ENCODE measurements around the gene PDE7B. TPM values are rescaled to one million over a fixed set of nuclear protein-coding genes. Genes with fewer than 3 reads are reported as not detected.

The PDE7B gene
- total RNA-seq, 1 donor from 2014 or later: 13.6 TPM

GRCh38 chr6:135919026-135919425 lies 67.5 kb downstream of the PDE7B start:
- H3K36me3 ChIP-seq (ENCODE audit: control insufficient read depth in 3 of 3, insufficient read depth in 3 of 3, low read length in 3 of 3): no peaks in the 10 kb centered on the region
- no peak overlapping the region for H3K27ac ChIP-seq (ENCODE audit: low read depth, low read length)

GRCh38 chr6:135920689-135921088 lies 69.2 kb downstream of the PDE7B start:
- Histone ChIP-seq H3K27me3 (ENCODE audit: control insufficient read depth in 3 of 3, insufficient read depth in 3 of 3, low read length in 3 of 3) (no peaks in the 10 kb centered on the region), H3K27ac (ENCODE audit: low read depth, low read length) (peak overlapping the region; percentile 19), H3K9me3 (ENCODE audit: control insufficient read depth in 3 of 3, low read length in 3 of 3) (no peaks in the 10 kb centered on the region), H3K9ac (ENCODE audit: low read depth in 1 of 3, low read length in 3 of 3) (no peak overlapping the region), H3K36me3 (ENCODE audit: control insufficient read depth in 3 of 3, insufficient read depth in 3 of 3, low read length in 3 of 3) (no peaks in the 10 kb centered on the region), H3K4me3 (ENCODE audit: low read length in 3 of 3) (no peak overlapping the region), H3K4me1 (ENCODE audit: control insufficient read depth in 3 of 3, insufficient read depth in 3 of 3, low read length in 3 of 3) (peaks cover 12 to 23% (median 18%) of the 10 kb centered on the region in 3 donors)

More at GRCh38 chr6:135919026-135919425, 67.5 kb downstream of the PDE7B start:
- no peak overlapping the region for H3K4me3 ChIP-seq (ENCODE audit: low read length in 3 of 3)
- H3K9me3 ChIP-seq (ENCODE audit: control insufficient read depth in 3 of 3, low read length in 3 of 3): no peaks in the 10 kb centered on the region
- H3K4me1 ChIP-seq (ENCODE audit: control insufficient read depth in 3 of 3, insufficient read depth in 3 of 3, low read length in 3 of 3): peaks cover 12 to 23% (median 18%) of the 10 kb centered on the region in 3 donors
- H3K27me3 ChIP-seq (ENCODE audit: control insufficient read depth in 3 of 3, insufficient read depth in 3 of 3, low read length in 3 of 3): no peaks in the 10 kb centered on the region
- H3K9ac ChIP-seq (ENCODE audit: low read depth in 1 of 3, low read length in 3 of 3): no peak overlapping the region

GRCh38 chr6:135921188-135921587 lies 69.7 kb downstream of the PDE7B start:
- Histone ChIP-seq H3K4me3 (ENCODE audit: low read length in 3 of 3) (no peak overlapping the region), H3K36me3 (ENCODE audit: control insufficient read depth in 3 of 3, insufficient read depth in 3 of 3, low read length in 3 of 3) (no peaks in the 10 kb centered on the region), H3K27me3 (ENCODE audit: control insufficient read depth in 3 of 3, insufficient read depth in 3 of 3, low read length in 3 of 3) (no peaks in the 10 kb centered on the region), H3K27ac (ENCODE audit: low read depth, low read length) (peak overlapping the region; percentile 19), H3K4me1 (ENCODE audit: control insufficient read depth in 3 of 3, insufficient read depth in 3 of 3, low read length in 3 of 3) (peaks cover 12 to 23% (median 18%) of the 10 kb centered on the region in 3 donors), H3K9ac (ENCODE audit: low read depth in 1 of 3, low read length in 3 of 3) (no peak overlapping the region), H3K9me3 (ENCODE audit: control insufficient read depth in 3 of 3, low read length in 3 of 3) (no peaks in the 10 kb centered on the region)

- Histone ChIP-seq H3K9me3 (ENCODE audit: control insufficient read depth in 3 of 3, low read length in 3 of 3) (no peaks in the 10 kb centered on the region), H3K36me3 (ENCODE audit: control insufficient read depth in 3 of 3, insufficient read depth in 3 of 3, low read length in 3 of 3) (no peaks in the 10 kb centered on the region), H3K4me3 (ENCODE audit: low read length in 3 of 3) (no peak overlapping the region), H3K27me3 (ENCODE audit: control insufficient read depth in 3 of 3, insufficient read depth in 3 of 3, low read length in 3 of 3) (no peaks in the 10 kb centered on the region), H3K4me1 (ENCODE audit: control insufficient read depth in 3 of 3, insufficient read depth in 3 of 3, low read length in 3 of 3) (peaks cover 12 to 23% (median 18%) of the 10 kb centered on the region in 3 donors), H3K9ac (ENCODE audit: low read depth in 1 of 3, low read length in 3 of 3) (no peak overlapping the region), H3K27ac (ENCODE audit: low read depth, low read length) (peak overlapping the region; percentile 75)
Observed at GRCh38 chr6:135922174-135922573, 70.7 kb downstream of the PDE7B start.

GRCh38 chr6:135922746-135923145 lies 71.2 kb downstream of the PDE7B start:
- H3K36me3 ChIP-seq (ENCODE audit: control insufficient read depth in 3 of 3, insufficient read depth in 3 of 3, low read length in 3 of 3): no peaks in the 10 kb centered on the region
- peaks cover 12 to 23% (median 18%) of the 10 kb centered on the region in 3 donors for H3K4me1 ChIP-seq (ENCODE audit: control insufficient read depth in 3 of 3, insufficient read depth in 3 of 3, low read length in 3 of 3)
- peak overlapping the region; percentile 75 for H3K27ac ChIP-seq (ENCODE audit: low read depth, low read length)
- H3K4me3 ChIP-seq (ENCODE audit: low read length in 3 of 3): no peak overlapping the region
- no peaks in the 10 kb centered on the region for H3K9me3 ChIP-seq (ENCODE audit: control insufficient read depth in 3 of 3, low read length in 3 of 3)
- H3K9ac ChIP-seq (ENCODE audit: low read depth in 1 of 3, low read length in 3 of 3): no peak overlapping the region
- no peaks in the 10 kb centered on the region for H3K27me3 ChIP-seq (ENCODE audit: control insufficient read depth in 3 of 3, insufficient read depth in 3 of 3, low read length in 3 of 3)

- Histone ChIP-seq H3K9ac (ENCODE audit: low read depth in 1 of 3, low read length in 3 of 3) (no peak overlapping the region), H3K36me3 (ENCODE audit: control insufficient read depth in 3 of 3, insufficient read depth in 3 of 3, low read length in 3 of 3) (no peaks in the 10 kb centered on the region), H3K27ac (ENCODE audit: low read depth, low read length) (no peak overlapping the region), H3K4me3 (ENCODE audit: low read length in 3 of 3) (no peak overlapping the region), H3K4me1 (ENCODE audit: control insufficient read depth in 3 of 3, insufficient read depth in 3 of 3, low read length in 3 of 3) (peaks cover 5 to 15% (median 13%) of the 10 kb centered on the region in 3 donors), H3K9me3 (ENCODE audit: control insufficient read depth in 3 of 3, low read length in 3 of 3) (no peaks in the 10 kb centered on the region), H3K27me3 (ENCODE audit: control insufficient read depth in 3 of 3, insufficient read depth in 3 of 3, low read length in 3 of 3) (no peaks in the 10 kb centered on the region)
Observed at GRCh38 chr6:135932651-135933050, 81.2 kb downstream of the PDE7B start.

GRCh38 chr6:135935941-135936601 lies 84.6 kb downstream of the PDE7B start:
- Histone ChIP-seq H3K9me3 (ENCODE audit: control insufficient read depth in 3 of 3, low read length in 3 of 3) (no peaks in the 10 kb centered on the region), H3K9ac (ENCODE audit: low read depth in 1 of 3, low read length in 3 of 3) (no peak overlapping the region), H3K4me3 (ENCODE audit: low read length in 3 of 3) (peak overlapping the region in 1 of 3 donors; percentile 2), H3K27me3 (ENCODE audit: control insufficient read depth in 3 of 3, insufficient read depth in 3 of 3, low read length in 3 of 3) (no peaks in the 10 kb centered on the region), H3K27ac (ENCODE audit: low read depth, low read length) (peak overlapping the region; percentile 31), H3K4me1 (ENCODE audit: control insufficient read depth in 3 of 3, insufficient read depth in 3 of 3, low read length in 3 of 3) (peaks cover 11 to 26% (median 26%) of the 10 kb centered on the region in 3 donors), H3K36me3 (ENCODE audit: control insufficient read depth in 3 of 3, insufficient read depth in 3 of 3, low read length in 3 of 3) (no peaks in the 10 kb centered on the region)

GRCh38 chr6:135936606-135937005 lies 85.1 kb downstream of the PDE7B start:
- H3K4me3 ChIP-seq (ENCODE audit: low read length in 3 of 3): no peak overlapping the region
- H3K9ac ChIP-seq (ENCODE audit: low read depth in 1 of 3, low read length in 3 of 3): no peak overlapping the region
- peaks cover 11 to 26% (median 26%) of the 10 kb centered on the region in 3 donors for H3K4me1 ChIP-seq (ENCODE audit: control insufficient read depth in 3 of 3, insufficient read depth in 3 of 3, low read length in 3 of 3)
- no peaks in the 10 kb centered on the region for H3K9me3 ChIP-seq (ENCODE audit: control insufficient read depth in 3 of 3, low read length in 3 of 3)
- no peaks in the 10 kb centered on the region for H3K27me3 ChIP-seq (ENCODE audit: control insufficient read depth in 3 of 3, insufficient read depth in 3 of 3, low read length in 3 of 3)
- H3K36me3 ChIP-seq (ENCODE audit: control insufficient read depth in 3 of 3, insufficient read depth in 3 of 3, low read length in 3 of 3): no peaks in the 10 kb centered on the region
- H3K27ac ChIP-seq (ENCODE audit: low read depth, low read length): peak overlapping the region; percentile 31

- no peak overlapping the region for H3K9ac ChIP-seq (ENCODE audit: low read depth in 1 of 3, low read length in 3 of 3)
Observed at GRCh38 chr6:135937106-135937505, 85.6 kb downstream of the PDE7B start.

GRCh38 chr6:135938576-135939207 lies 87.2 kb downstream of the PDE7B start:
- H3K27ac ChIP-seq (ENCODE audit: low read depth, low read length): peak overlapping the region; percentile 31
- H3K9me3 ChIP-seq (ENCODE audit: control insufficient read depth in 3 of 3, low read length in 3 of 3): no peaks in the 10 kb centered on the region

More at GRCh38 chr6:135937106-135937505, 85.6 kb downstream of the PDE7B start:
- Histone ChIP-seq H3K4me3 (ENCODE audit: low read length in 3 of 3) (no peak overlapping the region), H3K27me3 (ENCODE audit: control insufficient read depth in 3 of 3, insufficient read depth in 3 of 3, low read length in 3 of 3) (no peaks in the 10 kb centered on the region), H3K9me3 (ENCODE audit: control insufficient read depth in 3 of 3, low read length in 3 of 3) (no peaks in the 10 kb centered on the region), H3K36me3 (ENCODE audit: control insufficient read depth in 3 of 3, insufficient read depth in 3 of 3, low read length in 3 of 3) (no peaks in the 10 kb centered on the region), H3K4me1 (ENCODE audit: control insufficient read depth in 3 of 3, insufficient read depth in 3 of 3, low read length in 3 of 3) (peaks cover 11 to 26% (median 26%) of the 10 kb centered on the region in 3 donors), H3K27ac (ENCODE audit: low read depth, low read length) (no peak overlapping the region)

More at GRCh38 chr6:135938576-135939207, 87.2 kb downstream of the PDE7B start:
- H3K4me1 ChIP-seq (ENCODE audit: control insufficient read depth in 3 of 3, insufficient read depth in 3 of 3, low read length in 3 of 3): peaks cover 11 to 26% (median 26%) of the 10 kb centered on the region in 3 donors
- peak overlapping the region; percentile 2 to 49 (median 48) for H3K4me3 ChIP-seq (ENCODE audit: low read length in 3 of 3)
- no peaks in the 10 kb centered on the region for H3K36me3 ChIP-seq (ENCODE audit: control insufficient read depth in 3 of 3, insufficient read depth in 3 of 3, low read length in 3 of 3)
- H3K9ac ChIP-seq (ENCODE audit: low read depth in 1 of 3, low read length in 3 of 3): peak overlapping the region in 1 of 3 donors; percentile 64
- H3K27me3 ChIP-seq (ENCODE audit: control insufficient read depth in 3 of 3, insufficient read depth in 3 of 3, low read length in 3 of 3): no peaks in the 10 kb centered on the region
